ENCODE results near the gene PFKP.

Gene PFKP

GRCh38 chr10:3109633-3110032 is 42.3 kb downstream of the PFKP start:
- H3K9ac ChIP-seq (ENCODE audit: low read length) = no peak overlapping the region
- DNase-seq (ENCODE audit: low read depth) = no peak
- peaks cover 19% of the 10 kb centered on the region for H3K36me3 ChIP-seq (ENCODE audit: control insufficient read depth, insufficient read depth, low read length, severe bottlenecking)
- H3K9me3 ChIP-seq (ENCODE audit: control insufficient read depth, low read length) = no peaks in the 10 kb centered on the region
- H3K4me3 ChIP-seq (ENCODE audit: low read length) = no peak overlapping the region
- no peaks in the 10 kb centered on the region for H3K27me3 ChIP-seq (replicated peaks; ENCODE audit: control insufficient read depth, insufficient read depth, low read length)
- H3K4me1 ChIP-seq (ENCODE audit: control insufficient read depth, insufficient read depth, low read length) = peaks cover 27% of the 10 kb centered on the region

- Histone ChIP-seq H3K36me3 (ENCODE audit: control insufficient read depth, insufficient read depth, low read length, severe bottlenecking) (peaks cover 19% of the 10 kb centered on the region), H3K9me3 (ENCODE audit: control insufficient read depth, low read length) (no peaks in the 10 kb centered on the region), H3K27me3 (replicated peaks; ENCODE audit: control insufficient read depth, insufficient read depth, low read length) (no peaks in the 10 kb centered on the region), H3K4me1 (ENCODE audit: control insufficient read depth, insufficient read depth, low read length) (peaks cover 27% of the 10 kb centered on the region), H3K4me3 (ENCODE audit: low read length) (no peak overlapping the region), H3K9ac (ENCODE audit: low read length) (no peak overlapping the region)
- no peak for DNase-seq (ENCODE audit: low read depth)
Observed at GRCh38 chr10:3110782-3111620, 43.7 kb downstream of the PFKP start.

- H3K9me3 ChIP-seq (ENCODE audit: control insufficient read depth, low read length) = no peaks in the 10 kb centered on the region
- DNase-seq (ENCODE audit: low read depth) = no peak
- no peaks in the 10 kb centered on the region for H3K27me3 ChIP-seq (replicated peaks; ENCODE audit: control insufficient read depth, insufficient read depth, low read length)
- H3K36me3 ChIP-seq (ENCODE audit: control insufficient read depth, insufficient read depth, low read length, severe bottlenecking) = peaks cover 26% of the 10 kb centered on the region
- peaks cover 27% of the 10 kb centered on the region for H3K4me1 ChIP-seq (ENCODE audit: control insufficient read depth, insufficient read depth, low read length)
- no peak overlapping the region for H3K9ac ChIP-seq (ENCODE audit: low read length)
- no peak overlapping the region for H3K4me3 ChIP-seq (ENCODE audit: low read length)
Observed at GRCh38 chr10:3111621-3112163, 44.3 kb downstream of the PFKP start.

- DNase-seq (ENCODE audit: low read depth) = no peak
- Histone ChIP-seq H3K36me3 (ENCODE audit: control insufficient read depth, insufficient read depth, low read length, severe bottlenecking) (peaks cover 31% of the 10 kb centered on the region), H3K4me1 (ENCODE audit: control insufficient read depth, insufficient read depth, low read length) (peaks cover 17% of the 10 kb centered on the region), H3K9ac (ENCODE audit: low read length) (no peak overlapping the region), H3K4me3 (ENCODE audit: low read length) (no peak overlapping the region), H3K27me3 (replicated peaks; ENCODE audit: control insufficient read depth, insufficient read depth, low read length) (no peaks in the 10 kb centered on the region), H3K9me3 (ENCODE audit: control insufficient read depth, low read length) (no peaks in the 10 kb centered on the region)
Observed at GRCh38 chr10:3113343-3113720, 46.0 kb downstream of the PFKP start.

- no peak overlapping the region for H3K9ac ChIP-seq (ENCODE audit: low read length)
- no peaks in the 10 kb centered on the region for H3K27me3 ChIP-seq (replicated peaks; ENCODE audit: control insufficient read depth, insufficient read depth, low read length)
- DNase-seq (ENCODE audit: low read depth) = no peak
- peaks cover 33% of the 10 kb centered on the region for H3K36me3 ChIP-seq (ENCODE audit: control insufficient read depth, insufficient read depth, low read length, severe bottlenecking)
- peaks cover 14% of the 10 kb centered on the region for H3K4me1 ChIP-seq (ENCODE audit: control insufficient read depth, insufficient read depth, low read length)
- no peaks in the 10 kb centered on the region for H3K9me3 ChIP-seq (ENCODE audit: control insufficient read depth, low read length)
- no peak overlapping the region for H3K4me3 ChIP-seq (ENCODE audit: low read length)
Observed at GRCh38 chr10:3115685-3116084, 48.3 kb downstream of the PFKP start.

GRCh38 chr10:3116508-3117100 is 49.3 kb downstream of the PFKP start:
- Histone ChIP-seq H3K9ac (ENCODE audit: low read length) (no peak overlapping the region), H3K4me1 (ENCODE audit: control insufficient read depth, insufficient read depth, low read length) (peaks cover 9% of the 10 kb centered on the region), H3K27me3 (replicated peaks; ENCODE audit: control insufficient read depth, insufficient read depth, low read length) (no peaks in the 10 kb centered on the region), H3K4me3 (ENCODE audit: low read length) (no peak overlapping the region), H3K36me3 (ENCODE audit: control insufficient read depth, insufficient read depth, low read length, severe bottlenecking) (peaks cover 33% of the 10 kb centered on the region), H3K9me3 (ENCODE audit: control insufficient read depth, low read length) (no peaks in the 10 kb centered on the region)
- DNase-seq (ENCODE audit: low read depth) = no peak

- Histone ChIP-seq H3K27me3 (replicated peaks; ENCODE audit: control insufficient read depth, insufficient read depth, low read length) (no peaks in the 10 kb centered on the region), H3K4me3 (ENCODE audit: low read length) (no peak overlapping the region), H3K36me3 (ENCODE audit: control insufficient read depth, insufficient read depth, low read length, severe bottlenecking) (peaks cover 33% of the 10 kb centered on the region), H3K9me3 (ENCODE audit: control insufficient read depth, low read length) (no peaks in the 10 kb centered on the region), H3K4me1 (ENCODE audit: control insufficient read depth, insufficient read depth, low read length) (peaks cover under 1% of the 10 kb centered on the region), H3K9ac (ENCODE audit: low read length) (no peak overlapping the region)
- DNase-seq (ENCODE audit: low read depth) = no peak
Observed at GRCh38 chr10:3117486-3117885, 50.1 kb downstream of the PFKP start.

- Histone ChIP-seq H3K36me3 (ENCODE audit: control insufficient read depth, insufficient read depth, low read length, severe bottlenecking) (peaks cover 31% of the 10 kb centered on the region), H3K9ac (ENCODE audit: low read length) (no peak overlapping the region), H3K4me1 (ENCODE audit: control insufficient read depth, insufficient read depth, low read length) (no peaks in the 10 kb centered on the region), H3K9me3 (ENCODE audit: control insufficient read depth, low read length) (no peaks in the 10 kb centered on the region), H3K27me3 (replicated peaks; ENCODE audit: control insufficient read depth, insufficient read depth, low read length) (no peaks in the 10 kb centered on the region), H3K4me3 (ENCODE audit: low read length) (no peak overlapping the region)
- no peak for DNase-seq (ENCODE audit: low read depth)
Observed at GRCh38 chr10:3118641-3119091, 51.3 kb downstream of the PFKP start.

GRCh38 chr10:3119796-3120459 is 52.6 kb downstream of the PFKP start:
- Histone ChIP-seq H3K4me1 (ENCODE audit: control insufficient read depth, insufficient read depth, low read length) (no peaks in the 10 kb centered on the region), H3K9me3 (ENCODE audit: control insufficient read depth, low read length) (no peaks in the 10 kb centered on the region), H3K36me3 (ENCODE audit: control insufficient read depth, insufficient read depth, low read length, severe bottlenecking) (peaks cover 27% of the 10 kb centered on the region), H3K4me3 (ENCODE audit: low read length) (no peak overlapping the region), H3K27me3 (replicated peaks; ENCODE audit: control insufficient read depth, insufficient read depth, low read length) (no peaks in the 10 kb centered on the region), H3K9ac (ENCODE audit: low read length) (no peak overlapping the region)
- peak; percentile 46 for DNase-seq (ENCODE audit: low read depth)

- DNase-seq (ENCODE audit: low read depth) = no peak
- H3K36me3 ChIP-seq (ENCODE audit: control insufficient read depth, insufficient read depth, low read length, severe bottlenecking) = peaks cover 21% of the 10 kb centered on the region
- H3K4me1 ChIP-seq (ENCODE audit: control insufficient read depth, insufficient read depth, low read length) = no peaks in the 10 kb centered on the region
- H3K27me3 ChIP-seq (replicated peaks; ENCODE audit: control insufficient read depth, insufficient read depth, low read length) = no peaks in the 10 kb centered on the region
- no peak overlapping the region for H3K9ac ChIP-seq (ENCODE audit: low read length)
- no peaks in the 10 kb centered on the region for H3K9me3 ChIP-seq (ENCODE audit: control insufficient read depth, low read length)
- H3K4me3 ChIP-seq (ENCODE audit: low read length) = no peak overlapping the region
Observed at GRCh38 chr10:3122034-3122433, 54.7 kb downstream of the PFKP start.

GRCh38 chr10:3122486-3123205 is 55.3 kb downstream of the PFKP start:
- H3K4me1 ChIP-seq (ENCODE audit: control insufficient read depth, insufficient read depth, low read length) = no peaks in the 10 kb centered on the region
- no peak overlapping the region for H3K4me3 ChIP-seq (ENCODE audit: low read length)
- no peak for DNase-seq (ENCODE audit: low read depth)
- H3K9me3 ChIP-seq (ENCODE audit: control insufficient read depth, low read length) = no peaks in the 10 kb centered on the region
- H3K36me3 ChIP-seq (ENCODE audit: control insufficient read depth, insufficient read depth, low read length, severe bottlenecking) = peaks cover 20% of the 10 kb centered on the region
- H3K9ac ChIP-seq (ENCODE audit: low read length) = no peak overlapping the region
- no peaks in the 10 kb centered on the region for H3K27me3 ChIP-seq (replicated peaks; ENCODE audit: control insufficient read depth, insufficient read depth, low read length)
